CD4-positive, CD25-positive, alpha-beta regulatory T cell (primary cell): Measurements from ENCODE around the gene MIGA1. TPM values are rescaled to one million over a fixed set of nuclear protein-coding genes. Genes with fewer than 3 reads are reported as not detected.

Experiments
- ATAC-seq, 2 donors: fragments of 150-1000 bp; cut with Tn5 transposase; one replicate each; pipeline ENCODE4 v1.10.0; 2021; ENCODE audit warnings: low read depth in 2 of 2, moderate number of reproducible peaks in 2 of 2, moderate library complexity in 1 of 2
- DNase-seq, 3 donors: peaks; one replicate each; pipeline versions ENCODE4 v3.0.0 to v3.0.0-alpha.2; 2012 to 2022; ENCODE audit warnings: mixed read lengths in 1 of 3
- H3K27ac ChIP-seq: one replicate; pipeline ENCODE4 v1.7.0; 2013; ENCODE audit warnings: mild to moderate bottlenecking, low read length; ENCODE audit not compliant: insufficient read depth, poor library complexity, severe bottlenecking
- H3K27me3 ChIP-seq: one replicate; pipeline ENCODE4 v1.7.0; 2013; ENCODE audit warnings: low read length; ENCODE audit not compliant: control insufficient read depth, insufficient read depth
- H3K36me3 ChIP-seq: one replicate; pipeline ENCODE4 v1.7.0; 2013; ENCODE audit warnings: mild to moderate bottlenecking, low read length, moderate library complexity; ENCODE audit not compliant: control insufficient read depth, insufficient read depth
- H3K4me1 ChIP-seq: 2 replicates; pipeline ENCODE4 v1.7.0; 2013; ENCODE audit warnings: mild to moderate bottlenecking, low read length; ENCODE audit not compliant: insufficient read depth, control insufficient read depth, poor library complexity, severe bottlenecking
- H3K4me3 ChIP-seq: one replicate; pipeline ENCODE4 v1.7.0; 2013; ENCODE audit warnings: low read depth, mild to moderate bottlenecking, low read length, moderate library complexity
- H3K9me3 ChIP-seq, 2 experiments: 1 replicate in 1 of 2; 2 replicates in 1 of 2; pipeline ENCODE4 v1.7.0; 2013; ENCODE audit warnings: low read length in 2 of 2, mild to moderate bottlenecking in 1 of 2, moderate library complexity in 1 of 2; ENCODE audit not compliant: control insufficient read depth in 2 of 2
- H3K27ac Mint-ChIP-seq, 3 donors: one replicate each; pipeline ENCODE4 v1.8.0; 2020 to 2022; ENCODE audit warnings: mild to moderate bottlenecking in 3 of 3, mixed read lengths in 3 of 3, moderate library complexity in 2 of 3
- H3K27me3 Mint-ChIP-seq: one replicate; pipeline ENCODE4 v1.8.0; 2022; ENCODE audit warnings: mild to moderate bottlenecking, mixed read lengths
- H3K36me3 Mint-ChIP-seq: one replicate; pipeline ENCODE4 v1.8.0; 2020; ENCODE audit warnings: mixed read lengths
- H3K4me1 Mint-ChIP-seq, 4 donors: one replicate each; pipeline ENCODE4 v1.8.0; 2020 to 2022; ENCODE audit warnings: mixed read lengths in 4 of 4, mild to moderate bottlenecking in 1 of 4
- H3K4me3 Mint-ChIP-seq, 4 donors: one replicate each; pipeline ENCODE4 v1.8.0; 2020 to 2022; ENCODE audit warnings: mild to moderate bottlenecking in 4 of 4, mixed read lengths in 4 of 4, moderate library complexity in 3 of 4
- H3K9me3 Mint-ChIP-seq, 7 donors: one replicate each; pipeline ENCODE4 v1.8.0; 2020 to 2022; ENCODE audit warnings: mixed read lengths in 7 of 7, mild to moderate bottlenecking in 3 of 7, moderate library complexity in 2 of 7
- polyA plus RNA-seq, 4 donors: library from polyadenylated mRNA; unstranded; fragments of 300-500 nt; fragmentation: Illumina TruSeq; gene quantifications; one replicate each; pipeline ENCODE4 v1.2.3, GENCODE V29; 2021
- total RNA-seq: library from RNA; stranded (reverse); gene quantifications from one replicate; pipeline ENCODE4 v1.2.3, GENCODE V29; 2022

Gene MIGA1
- total and polyA plus RNA-seq, 5 donors from 2014 or later, result 8.4 to 15.3 (median 11.7) TPM

- H3K9me3 ChIP-seq, result no peaks in the 10 kb centered on the region
- no peaks in the 10 kb centered on the region for H3K27me3 Mint-ChIP-seq
- H3K27ac Mint-ChIP-seq, result no peak overlapping the region
- H3K9me3 Mint-ChIP-seq, result no peaks in the 10 kb centered on the region
- H3K36me3 Mint-ChIP-seq, result peaks cover 44% of the 10 kb centered on the region
- peaks cover 17% of the 10 kb centered on the region for H3K36me3 ChIP-seq
- ATAC-seq (no peak), DNase-seq (no peak)
- peaks cover 8 to 23% (median 20%) of the 10 kb centered on the region in 4 donors for H3K4me1 Mint-ChIP-seq
- H3K4me3 ChIP-seq, result no peak overlapping the region
- no peak overlapping the region for H3K27ac ChIP-seq
- H3K4me1 ChIP-seq, result no peaks in the 10 kb centered on the region
- H3K27me3 ChIP-seq, result no peaks in the 10 kb centered on the region
- H3K4me3 Mint-ChIP-seq, result no peak overlapping the region
Observed at GRCh38 chr1:77832901-77833300, 53.5 kb downstream of the MIGA1 start.

- DNase-seq (no peak), ATAC-seq (no peak)
- H3K36me3 Mint-ChIP-seq, result peaks cover 42% of the 10 kb centered on the region
- H3K4me1 ChIP-seq, result no peaks in the 10 kb centered on the region
- H3K27ac Mint-ChIP-seq, result peak overlapping the region in 1 of 3 donors; percentile 55
- H3K27me3 ChIP-seq, result no peaks in the 10 kb centered on the region
- no peaks in the 10 kb centered on the region for H3K27me3 Mint-ChIP-seq
- H3K9me3 Mint-ChIP-seq, result no peaks in the 10 kb centered on the region
- H3K4me3 Mint-ChIP-seq, result no peak overlapping the region
- no peak overlapping the region for H3K27ac ChIP-seq
- H3K9me3 ChIP-seq, result no peaks in the 10 kb centered on the region
- no peak overlapping the region for H3K4me3 ChIP-seq
- peaks cover 8 to 24% (median 19%) of the 10 kb centered on the region in 4 donors for H3K4me1 Mint-ChIP-seq
- H3K36me3 ChIP-seq, result peaks cover 17% of the 10 kb centered on the region
Observed at GRCh38 chr1:77833521-77834100, 54.2 kb downstream of the MIGA1 start.

- H3K36me3 Mint-ChIP-seq, result peaks cover 45% of the 10 kb centered on the region
- no peaks in the 10 kb centered on the region for H3K9me3 Mint-ChIP-seq
- Histone ChIP-seq H3K27ac (no peak overlapping the region), H3K36me3 (peaks cover 18% of the 10 kb centered on the region), H3K27me3 (no peaks in the 10 kb centered on the region), H3K9me3 (no peaks in the 10 kb centered on the region), H3K4me1 (no peaks in the 10 kb centered on the region), H3K4me3 (no peak overlapping the region)
- no peaks in the 10 kb centered on the region for H3K27me3 Mint-ChIP-seq
- no peak overlapping the region for H3K4me3 Mint-ChIP-seq
- ATAC-seq (no peak), DNase-seq (no peak)
- no peak overlapping the region for H3K27ac Mint-ChIP-seq
- H3K4me1 Mint-ChIP-seq, result peaks cover 5 to 24% (median 19%) of the 10 kb centered on the region in 4 donors
Observed at GRCh38 chr1:77834771-77835334, 55.4 kb downstream of the MIGA1 start.

GRCh38 chr1:77841574-77841973 is 62.1 kb downstream of the MIGA1 start:
- peaks cover 23% of the 10 kb centered on the region for H3K36me3 ChIP-seq
- peaks cover 36% of the 10 kb centered on the region for H3K36me3 Mint-ChIP-seq
- H3K9me3 Mint-ChIP-seq, result no peaks in the 10 kb centered on the region
- H3K4me3 Mint-ChIP-seq, result no peak overlapping the region
- H3K4me1 Mint-ChIP-seq, result peaks cover 0 to 15% (median 10%) of the 10 kb centered on the region in 4 donors
- peak overlapping the region in 1 of 3 donors; percentile 52 for H3K27ac Mint-ChIP-seq
- H3K4me3 ChIP-seq, result no peak overlapping the region
- no peaks in the 10 kb centered on the region for H3K27me3 Mint-ChIP-seq
- ATAC-seq (no peak), DNase-seq (no peak)
- no peaks in the 10 kb centered on the region for H3K9me3 ChIP-seq
- no peak overlapping the region for H3K27ac ChIP-seq
- H3K4me1 ChIP-seq, result no peaks in the 10 kb centered on the region
- H3K27me3 ChIP-seq, result no peaks in the 10 kb centered on the region

- Mint-ChIP-seq H3K27ac (no peak overlapping the region), H3K36me3 (peaks cover 28% of the 10 kb centered on the region), H3K4me3 (no peak overlapping the region), H3K4me1 (peaks cover 0 to 15% (median 7%) of the 10 kb centered on the region in 4 donors), H3K27me3 (no peaks in the 10 kb centered on the region), H3K9me3 (no peaks in the 10 kb centered on the region)
- Histone ChIP-seq H3K4me3 (no peak overlapping the region), H3K27me3 (no peaks in the 10 kb centered on the region), H3K9me3 (no peaks in the 10 kb centered on the region), H3K4me1 (no peaks in the 10 kb centered on the region), H3K27ac (no peak overlapping the region), H3K36me3 (peaks cover 22% of the 10 kb centered on the region)
- ATAC-seq (no peak), DNase-seq (no peak)
Observed at GRCh38 chr1:77845951-77846350, 66.5 kb downstream of the MIGA1 start.

GRCh38 chr1:77846966-77847365 is 67.5 kb downstream of the MIGA1 start:
- Histone ChIP-seq H3K4me3 (no peak overlapping the region), H3K27me3 (no peaks in the 10 kb centered on the region), H3K9me3 (no peaks in the 10 kb centered on the region), H3K36me3 (peaks cover 22% of the 10 kb centered on the region), H3K4me1 (no peaks in the 10 kb centered on the region), H3K27ac (no peak overlapping the region)
- ATAC-seq, result no peak
- H3K36me3 Mint-ChIP-seq, result peaks cover 20% of the 10 kb centered on the region
- no peak for DNase-seq
- H3K27ac Mint-ChIP-seq, result no peak overlapping the region
- H3K4me3 Mint-ChIP-seq, result no peak overlapping the region
- H3K27me3 Mint-ChIP-seq, result no peaks in the 10 kb centered on the region
- H3K9me3 Mint-ChIP-seq, result no peaks in the 10 kb centered on the region
- peaks cover 0 to 7% (median 3%) of the 10 kb centered on the region in 4 donors for H3K4me1 Mint-ChIP-seq

GRCh38 chr1:77847621-77848080 is 68.2 kb downstream of the MIGA1 start:
- Mint-ChIP-seq H3K27ac (no peak overlapping the region), H3K27me3 (no peaks in the 10 kb centered on the region), H3K4me1 (peaks cover 0 to 7% (median 2%) of the 10 kb centered on the region in 4 donors), H3K4me3 (no peak overlapping the region), H3K36me3 (peaks cover 22% of the 10 kb centered on the region), H3K9me3 (no peaks in the 10 kb centered on the region)
- no peak for DNase-seq
- no peaks in the 10 kb centered on the region for H3K4me1 ChIP-seq
- H3K27me3 ChIP-seq, result no peaks in the 10 kb centered on the region
- H3K27ac ChIP-seq, result no peak overlapping the region
- no peak for ATAC-seq
- no peak overlapping the region for H3K4me3 ChIP-seq
- no peaks in the 10 kb centered on the region for H3K9me3 ChIP-seq
- peaks cover 22% of the 10 kb centered on the region for H3K36me3 ChIP-seq

- Histone ChIP-seq H3K9me3 (peaks cover 0 to 3% of the 10 kb centered on the region in 2 experiments), H3K36me3 (peaks cover 14% of the 10 kb centered on the region), H3K27me3 (no peaks in the 10 kb centered on the region), H3K27ac (no peak overlapping the region), H3K4me1 (no peaks in the 10 kb centered on the region), H3K4me3 (no peak overlapping the region)
- Mint-ChIP-seq H3K4me1 (peaks cover 0 to 12% (median 5%) of the 10 kb centered on the region in 4 donors), H3K27ac (no peak overlapping the region), H3K36me3 (peaks cover 32% of the 10 kb centered on the region), H3K4me3 (no peak overlapping the region), H3K9me3 (peaks cover 0 to 11% (median 4%) of the 10 kb centered on the region in 7 donors), H3K27me3 (no peaks in the 10 kb centered on the region)
- DNase-seq (no peak), ATAC-seq (no peak)
Observed at GRCh38 chr1:77850082-77850481, 70.6 kb downstream of the MIGA1 start.
